Stimulated activated CD4-positive, alpha-beta T cell treated with anti-CD3 and anti-CD28 coated beads, Interleukin-15, amount 100 ng/mL, for 1 hour (primary cell): ENCODE data around the gene PRRT1B.
"Not testable (repeated sequence)": the region's sequence is repeated elsewhere in the genome, so short reads cannot be mapped to it uniquely, and the experiment has no call there.

Source experiments
- DNase-seq, 2 donors: peaks; one replicate each; pipeline ENCODE4 v3.0.0-alpha.2; 2020; ENCODE audit warnings: low read depth in 1 of 2, low spot score in 1 of 2

The PRRT1B gene

DNA sequence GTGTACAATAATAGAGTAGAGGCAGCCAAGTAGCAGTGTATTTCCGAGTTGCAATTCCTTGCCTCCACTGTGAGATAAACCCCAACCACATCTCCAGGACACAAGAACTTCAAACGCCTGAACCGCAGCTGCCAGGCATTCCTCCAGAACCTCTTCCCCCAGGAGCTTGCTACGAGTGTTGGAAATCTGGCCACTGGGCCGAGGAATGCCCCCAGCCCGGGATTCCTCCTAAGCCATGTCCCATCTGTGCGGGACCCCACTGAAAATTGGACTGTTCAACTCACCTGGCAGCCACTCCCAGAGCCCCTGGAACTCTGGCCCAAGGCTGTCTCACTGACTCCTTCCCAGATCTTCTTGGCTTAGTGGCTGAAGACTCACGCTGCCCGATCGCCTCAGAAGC, 3.9 kb downstream of the PRRT1B start:
- not testable (repeated sequence) for DNase-seq

DNA sequence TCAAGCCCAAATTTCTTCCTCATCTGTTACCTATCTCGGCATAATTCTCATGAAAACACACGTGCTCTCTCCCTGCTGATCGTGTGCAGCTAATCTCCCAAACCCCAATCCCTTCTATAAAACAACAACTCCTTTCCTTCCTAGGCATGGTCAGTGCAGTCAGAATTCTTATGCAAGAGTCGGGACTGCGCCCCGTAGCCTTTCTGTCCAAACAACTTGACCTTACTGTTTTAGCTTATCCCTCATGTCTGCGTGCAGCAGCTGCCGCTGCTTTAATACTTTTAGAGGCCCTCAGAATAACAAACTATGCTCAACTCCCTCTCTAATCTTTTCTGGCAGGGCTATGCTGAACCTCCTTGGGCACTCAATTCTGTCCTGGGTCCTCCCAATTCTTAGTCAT, 5.1 kb downstream of the PRRT1B start:
- not testable (repeated sequence) for DNase-seq

GRCh38 chr9:131552030-131552429, 6.7 kb downstream of the PRRT1B start:
- DNase-seq: no peak

GRCh38 chr9:131554087-131554842, 8.9 kb downstream of the PRRT1B start:
- no peak for DNase-seq

GRCh38 chr9:131554843-131555351, 9.6 kb downstream of the PRRT1B start:
- DNase-seq: no peak

- DNase-seq: no peak
These were observed 10.7 kb downstream of the PRRT1B start for GRCh38 chr9:131555841-131556673.

DNA sequence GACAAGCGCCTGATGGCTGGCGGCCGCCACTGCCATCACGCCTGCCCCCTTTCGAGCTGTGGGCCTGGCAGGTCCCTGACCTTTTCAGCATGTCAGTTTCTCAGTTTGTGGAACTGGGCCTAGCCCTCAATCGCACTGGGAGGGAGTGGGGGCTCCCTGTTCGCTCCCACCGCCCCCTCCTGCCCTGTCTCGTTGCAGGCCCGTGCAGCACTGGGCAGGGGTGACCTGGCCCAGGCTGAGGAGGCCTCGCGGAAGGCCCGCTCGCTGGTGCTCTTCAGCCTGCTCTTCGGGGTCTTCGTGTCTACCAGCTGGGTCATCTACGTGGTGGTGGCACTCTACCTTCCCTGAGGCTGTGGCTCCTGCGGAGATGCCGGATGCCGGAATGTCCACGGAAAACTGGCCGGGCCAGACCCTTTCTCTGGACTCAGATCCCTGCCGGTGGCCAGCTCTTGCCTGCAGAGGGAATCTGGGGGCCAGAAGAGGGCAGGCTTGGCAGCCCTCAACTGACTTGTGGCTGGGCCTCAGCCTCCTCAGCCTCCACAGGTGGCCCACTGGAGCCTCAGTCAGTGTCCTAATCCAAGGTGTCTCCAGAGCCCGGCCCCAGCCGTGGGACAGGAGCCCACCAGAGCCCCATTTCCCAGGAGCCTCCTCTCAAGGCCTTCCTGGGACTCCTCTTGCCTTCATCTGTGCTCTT, 12.7 kb downstream of the PRRT1B start:
- DNase-seq: no peak

GRCh38 chr9:131559421-131560000, 14.2 kb downstream of the PRRT1B start:
- DNase-seq: no peak

DNA sequence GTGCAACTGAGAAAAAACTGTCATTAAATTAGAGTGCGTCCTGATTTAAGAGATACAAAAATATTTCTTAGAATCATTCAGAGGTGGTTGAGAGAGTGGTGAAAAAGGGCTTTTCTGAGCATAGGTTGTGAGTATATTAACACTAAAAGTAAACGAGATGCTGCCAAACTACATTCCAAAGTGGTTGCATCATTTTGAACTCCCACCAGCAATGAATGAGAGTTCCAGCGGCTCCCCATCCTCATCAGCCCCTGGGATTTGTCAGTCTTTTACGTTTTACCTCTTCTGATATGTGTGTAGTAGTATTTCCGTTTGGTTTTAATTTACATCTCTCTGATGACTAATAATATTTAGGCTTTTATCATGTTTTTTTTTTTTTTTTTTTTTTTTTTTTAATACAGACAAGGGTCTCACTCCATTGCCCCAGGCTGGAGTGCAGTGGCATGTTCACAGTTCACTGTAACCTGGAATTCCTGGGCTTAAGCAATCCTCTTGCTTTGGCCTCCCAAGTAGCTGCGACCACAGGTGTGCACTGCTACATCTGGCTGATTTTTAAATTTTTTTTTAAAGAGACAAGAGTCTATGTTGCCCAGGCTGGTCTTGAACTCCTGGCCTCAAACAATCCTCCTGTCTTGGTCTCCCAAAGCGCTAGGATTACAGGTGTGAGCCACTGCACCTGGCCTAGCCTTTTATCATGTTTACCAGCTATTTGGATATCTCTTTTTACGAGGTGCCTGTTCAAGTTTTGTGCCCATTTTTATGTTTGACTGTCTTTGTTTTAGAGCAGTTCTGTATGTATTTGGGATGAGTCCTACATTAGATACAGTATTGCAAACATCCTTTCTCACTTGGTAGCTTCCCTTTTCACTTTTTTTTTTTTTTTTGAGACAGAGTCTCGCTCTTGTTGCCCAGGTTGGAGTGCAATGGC, 17.0 kb downstream of the PRRT1B start:
- DNase-seq: no peak

DNA sequence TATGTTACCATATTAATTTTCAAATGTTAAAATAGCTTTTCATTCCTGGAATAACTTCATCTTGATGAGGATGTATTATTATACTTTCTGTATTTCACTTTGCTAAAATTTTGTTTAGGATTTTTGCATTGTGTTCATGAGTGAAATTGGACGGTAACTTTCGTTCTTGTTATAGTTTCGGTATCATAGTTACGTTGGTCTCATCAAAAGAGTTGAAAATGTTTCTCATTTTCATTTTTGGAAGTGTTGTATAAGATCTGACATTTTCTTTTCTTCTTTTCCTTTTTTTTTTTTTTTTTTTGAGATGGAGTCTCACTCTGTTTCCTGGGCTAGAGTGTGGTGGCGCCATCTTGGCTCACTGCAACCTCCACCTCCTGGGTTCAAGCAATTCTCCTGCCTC, 20.0 kb downstream of the PRRT1B start:
- DNase-seq: no peak

DNA sequence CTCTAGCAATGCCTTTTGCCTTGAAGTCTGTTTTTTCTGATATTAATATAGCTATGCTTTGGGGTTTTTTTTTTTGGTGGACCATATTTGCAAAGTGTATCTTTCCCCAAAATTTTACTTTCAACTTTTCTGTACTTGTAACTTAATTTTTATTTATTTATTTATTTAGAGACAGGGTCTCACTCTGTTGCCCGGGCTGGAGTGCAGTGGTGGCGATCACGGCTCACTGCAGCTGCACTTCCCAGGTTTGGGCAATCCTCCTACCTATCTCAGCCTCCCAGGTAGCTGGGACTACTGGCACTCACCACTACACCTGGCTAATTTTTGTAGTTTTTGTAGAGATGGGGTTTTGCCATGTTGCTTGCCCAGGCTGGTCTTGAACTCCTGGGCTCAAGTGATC, 20.8 kb downstream of the PRRT1B start:
- no peak for DNase-seq

- no peak for DNase-seq
These were observed 22.6 kb downstream of the PRRT1B start for GRCh38 chr9:131567910-131568309.

GRCh38 chr9:131574730-131575640, 29.7 kb downstream of the PRRT1B start:
- no peak for DNase-seq

DNA sequence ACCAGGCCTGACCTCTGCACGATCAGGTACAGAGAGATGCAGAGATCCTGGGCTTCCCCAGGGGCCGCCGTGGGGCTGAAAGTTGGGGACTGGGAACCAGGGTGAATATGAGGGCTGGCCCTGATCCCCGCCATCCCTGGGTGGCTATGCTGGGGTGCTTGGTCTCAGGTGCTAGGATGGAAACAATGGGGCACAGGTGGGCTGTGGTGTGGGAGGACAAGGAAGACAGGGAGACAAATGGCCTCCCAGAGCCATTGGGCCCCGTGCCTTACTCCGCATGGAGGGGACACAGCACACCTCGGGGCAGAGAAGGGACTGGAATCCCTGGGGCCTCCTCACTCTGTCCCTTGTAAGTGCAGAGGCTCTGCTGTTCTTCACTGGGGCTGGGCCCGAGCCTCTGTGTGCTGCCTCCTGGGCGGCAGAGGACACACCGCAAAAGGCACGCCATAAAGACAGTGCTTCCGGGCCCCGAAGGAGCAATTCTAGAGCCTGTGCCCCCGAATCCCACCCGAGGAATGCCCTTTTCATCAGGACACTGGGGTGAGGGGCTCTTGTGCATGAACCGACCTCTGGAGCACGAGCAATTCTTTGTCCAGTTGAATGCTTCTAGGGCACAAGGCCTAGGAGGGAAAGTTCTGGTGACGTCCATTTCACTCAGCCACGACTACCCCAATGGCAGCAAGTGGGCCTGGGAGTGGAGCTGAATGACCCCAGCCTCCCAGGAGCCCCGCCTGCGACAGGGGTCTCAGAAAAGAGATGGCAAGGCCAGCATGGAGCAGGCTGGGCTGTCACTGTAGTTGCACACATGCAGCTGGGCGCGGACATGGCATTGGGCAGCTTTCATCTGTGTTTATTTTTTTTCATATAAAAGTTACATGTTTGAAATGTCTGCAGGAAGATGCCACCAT, 30.9 kb downstream of the PRRT1B start:
- no peak for DNase-seq

DNA sequence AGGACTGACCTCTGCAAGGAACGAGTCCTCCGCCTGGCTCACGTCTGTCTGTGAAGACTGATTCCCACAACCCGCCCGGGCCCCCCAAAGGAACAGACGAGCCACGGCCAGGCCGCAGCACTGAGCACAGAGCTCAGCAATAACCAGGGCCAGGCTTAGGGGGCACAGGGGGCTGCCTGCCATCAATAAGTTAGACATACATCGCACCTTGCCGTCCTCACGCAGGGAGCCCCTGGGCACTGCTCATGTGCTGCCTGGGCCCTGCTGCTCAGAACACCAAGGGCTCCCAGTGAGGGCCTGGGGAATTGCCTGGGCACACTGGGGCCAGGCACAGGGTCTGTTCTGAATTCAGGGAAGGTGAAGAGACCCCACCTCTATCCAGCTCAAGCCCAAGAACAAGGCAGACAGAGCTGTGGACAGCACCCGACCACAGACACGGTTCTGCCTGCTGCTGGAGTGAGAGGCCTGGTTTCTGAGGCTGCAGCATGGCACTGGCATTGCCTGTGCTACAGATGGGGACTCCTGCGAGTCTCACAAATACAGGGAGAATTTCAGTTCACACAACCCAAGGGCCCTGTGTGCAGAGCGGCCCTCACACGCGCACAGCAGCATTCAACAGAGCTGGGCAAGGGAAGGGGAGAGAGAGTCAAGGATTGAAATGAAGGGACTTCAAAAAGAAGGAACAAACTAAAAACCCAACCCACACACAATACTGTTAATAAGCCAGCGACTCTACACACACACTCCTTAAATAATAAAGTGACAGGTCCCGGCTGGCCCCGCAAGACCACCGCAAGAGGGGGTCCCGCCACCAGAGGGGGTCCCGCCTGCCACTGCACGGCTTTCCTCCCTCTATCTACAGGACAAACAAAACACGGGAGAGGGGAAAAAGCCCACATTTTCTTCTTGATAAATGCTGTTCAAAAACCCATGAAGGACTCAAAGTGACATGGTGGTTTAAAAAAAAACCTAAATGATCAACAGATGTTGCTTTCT, 32.0 kb downstream of the PRRT1B start:
- DNase-seq: no peak

GRCh38 chr9:131578021-131578420, 32.7 kb downstream of the PRRT1B start:
- DNase-seq: no peak
